Germinal center (tissue), 1 donor: Measurements from ENCODE around the gene NAT16.
A peak's percentile ranks its signal among the peaks of the same experiment; 100 is the strongest.
"Not testable (repeated sequence)": the region's sequence is repeated elsewhere in the genome, so short reads cannot be mapped to it uniquely, and the experiment has no call there.

Experiments
- DNase-seq: peaks from one replicate; pipeline ENCODE4 v3.0.0; 2012; ENCODE audit warnings: mixed read lengths, low spot score

NAT16 gene

GRCh38 chr7:101201695-101202602 lies 21.9 kb upstream of the NAT16 start:
- peak; percentile 54 for DNase-seq

- DNase-seq = no peak
Measured at GRCh38 chr7:101200862-101201599, 20.9 kb upstream of the NAT16 start, which contains the start of gene MOGAT3. TSS of gene MOGAT3 (minus strand) at chr7:101201036. CDS start at chr7:101200854, 182 bp downstream.

GRCh38 chr7:101200504-101200861 lies 20.4 kb upstream of the NAT16 start:
- DNase-seq = no peak

- not testable (repeated sequence) for DNase-seq
Measured at GRCh38 chr7:101199522-101199921, 19.4 kb upstream of the NAT16 start.

- DNase-seq = no peak
Measured at GRCh38 chr7:101198476-101198875, 18.4 kb upstream of the NAT16 start.

GRCh38 chr7:101197991-101198390 lies 17.9 kb upstream of the NAT16 start:
- DNase-seq = no peak

GRCh38 chr7:101195884-101196283 lies 15.8 kb upstream of the NAT16 start:
- DNase-seq = no peak

- DNase-seq = no peak
Measured at GRCh38 chr7:101189109-101189508, 9.0 kb upstream of the NAT16 start.

GRCh38 chr7:101186844-101187428 lies 6.8 kb upstream of the NAT16 start:
- DNase-seq = no peak

- DNase-seq = no peak
Measured at GRCh38 chr7:101186194-101186593, 6.1 kb upstream of the NAT16 start.

- DNase-seq = no peak
Measured at GRCh38 chr7:101185258-101185839, 5.3 kb upstream of the NAT16 start.

GRCh38 chr7:101179713-101180112 lies 380 bp downstream of the NAT16 start:
- no peak for DNase-seq

- no peak for DNase-seq
Measured at GRCh38 chr7:101179117-101179516, 976 bp downstream of the NAT16 start.

GRCh38 chr7:101177644-101178043 lies 2.4 kb downstream of the NAT16 start:
- DNase-seq = no peak

GRCh38 chr7:101175664-101176063 lies 4.4 kb downstream of the NAT16 start:
- no peak for DNase-seq

GRCh38 chr7:101174322-101174854 lies 5.7 kb downstream of the NAT16 start:
- no peak for DNase-seq

- DNase-seq = peak; percentile 82
Measured at GRCh38 chr7:101173752-101174244, 6.3 kb downstream of the NAT16 start.

- no peak for DNase-seq
Measured at GRCh38 chr7:101172854-101173751, 7.0 kb downstream of the NAT16 start.

- peak; percentile 85 for DNase-seq
Measured at GRCh38 chr7:101172005-101172853, 7.9 kb downstream of the NAT16 start.

- DNase-seq = no peak
Measured at GRCh38 chr7:101171442-101171837, 8.7 kb downstream of the NAT16 start.
